HuH-7 (cell line): Measurements from ENCODE around the gene INHBC.

Experiments
- DNase-seq: peaks from one replicate; pipeline ENCODE4 v3.0.0; 2011; ENCODE audit warnings: low spot score

The INHBC gene

DNA sequence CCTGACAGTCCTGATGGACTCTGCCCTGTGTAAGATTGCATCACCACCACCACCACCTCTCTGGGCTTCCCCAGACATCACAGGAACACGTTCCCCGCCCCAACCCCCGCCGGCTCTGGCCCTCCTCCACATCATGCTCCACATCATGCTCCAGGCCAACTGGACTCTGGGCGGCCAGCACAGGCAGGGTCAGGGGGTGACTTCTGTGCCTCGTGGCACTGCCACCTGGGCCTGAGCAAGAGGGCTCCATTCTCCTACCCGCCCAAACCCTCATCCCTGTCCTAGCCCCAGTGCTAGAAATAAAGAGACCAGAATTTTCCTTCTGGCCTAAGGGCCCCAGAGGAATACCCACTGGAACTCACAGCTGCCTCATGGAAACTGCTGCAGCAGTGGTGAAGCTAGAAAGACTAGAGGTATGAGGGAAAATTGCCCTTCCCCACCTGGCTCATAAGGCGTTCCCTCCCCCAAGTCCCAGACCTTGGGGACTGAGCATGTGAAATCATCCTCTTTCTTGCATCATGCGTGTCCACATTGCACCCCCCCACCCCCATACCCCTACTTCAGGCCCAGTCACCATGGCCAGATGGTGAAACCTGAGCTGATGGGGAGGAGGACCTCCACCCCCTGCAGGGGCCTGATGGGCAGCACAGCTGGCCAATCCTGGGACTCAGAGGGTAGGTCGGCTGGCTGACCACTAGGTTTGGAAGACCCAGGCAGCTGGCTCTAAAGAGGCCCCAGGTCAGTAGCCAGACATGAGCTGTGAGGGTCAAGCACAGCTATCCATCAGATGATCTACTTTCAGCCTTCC is 20.2 kb downstream of the INHBC start, which contains the start of gene INHBE:
TSS of gene INHBE (plus strand) at position 742 of the 808 bp plus-strand sequence. CDS start 230 bp downstream, outside the sequence.
- peak; percentile 78 for DNase-seq

DNA sequence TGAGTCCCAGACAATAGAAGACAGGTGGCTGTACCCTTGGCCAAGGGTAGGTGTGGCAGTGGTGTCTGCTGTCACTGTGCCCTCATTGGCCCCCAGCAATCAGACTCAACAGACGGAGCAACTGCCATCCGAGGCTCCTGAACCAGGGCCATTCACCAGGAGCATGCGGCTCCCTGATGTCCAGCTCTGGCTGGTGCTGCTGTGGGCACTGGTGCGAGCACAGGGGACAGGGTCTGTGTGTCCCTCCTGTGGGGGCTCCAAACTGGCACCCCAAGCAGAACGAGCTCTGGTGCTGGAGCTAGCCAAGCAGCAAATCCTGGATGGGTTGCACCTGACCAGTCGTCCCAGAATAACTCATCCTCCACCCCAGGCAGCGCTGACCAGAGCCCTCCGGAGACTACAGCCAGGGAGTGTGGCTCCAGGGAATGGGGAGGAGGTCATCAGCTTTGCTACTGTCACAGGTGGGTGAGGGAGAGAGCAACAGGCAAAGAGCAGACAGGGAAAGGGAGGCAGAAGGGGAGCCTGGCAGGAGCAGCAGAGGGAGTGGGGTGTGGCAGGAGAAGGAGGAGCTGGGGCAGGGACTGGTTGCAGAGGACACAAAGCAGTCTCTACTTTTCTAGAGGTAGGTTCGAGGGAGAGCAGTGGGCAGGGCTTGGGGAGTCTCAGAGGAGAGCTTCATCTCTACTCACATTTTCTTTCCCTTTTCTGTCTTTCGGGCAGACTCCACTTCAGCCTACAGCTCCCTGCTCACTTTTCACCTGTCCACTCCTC is 21.0 kb downstream of the INHBC start:
- DNase-seq: no peak

DNA sequence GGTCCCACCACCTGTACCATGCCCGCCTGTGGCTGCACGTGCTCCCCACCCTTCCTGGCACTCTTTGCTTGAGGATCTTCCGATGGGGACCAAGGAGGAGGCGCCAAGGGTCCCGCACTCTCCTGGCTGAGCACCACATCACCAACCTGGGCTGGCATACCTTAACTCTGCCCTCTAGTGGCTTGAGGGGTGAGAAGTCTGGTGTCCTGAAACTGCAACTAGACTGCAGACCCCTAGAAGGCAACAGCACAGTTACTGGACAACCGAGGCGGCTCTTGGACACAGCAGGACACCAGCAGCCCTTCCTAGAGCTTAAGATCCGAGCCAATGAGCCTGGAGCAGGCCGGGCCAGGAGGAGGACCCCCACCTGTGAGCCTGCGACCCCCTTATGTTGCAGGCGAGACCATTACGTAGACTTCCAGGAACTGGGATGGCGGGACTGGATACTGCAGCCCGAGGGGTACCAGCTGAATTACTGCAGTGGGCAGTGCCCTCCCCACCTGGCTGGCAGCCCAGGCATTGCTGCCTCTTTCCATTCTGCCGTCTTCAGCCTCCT is 21.6 kb downstream of the INHBC start:
- peak; percentile 75 for DNase-seq

DNA sequence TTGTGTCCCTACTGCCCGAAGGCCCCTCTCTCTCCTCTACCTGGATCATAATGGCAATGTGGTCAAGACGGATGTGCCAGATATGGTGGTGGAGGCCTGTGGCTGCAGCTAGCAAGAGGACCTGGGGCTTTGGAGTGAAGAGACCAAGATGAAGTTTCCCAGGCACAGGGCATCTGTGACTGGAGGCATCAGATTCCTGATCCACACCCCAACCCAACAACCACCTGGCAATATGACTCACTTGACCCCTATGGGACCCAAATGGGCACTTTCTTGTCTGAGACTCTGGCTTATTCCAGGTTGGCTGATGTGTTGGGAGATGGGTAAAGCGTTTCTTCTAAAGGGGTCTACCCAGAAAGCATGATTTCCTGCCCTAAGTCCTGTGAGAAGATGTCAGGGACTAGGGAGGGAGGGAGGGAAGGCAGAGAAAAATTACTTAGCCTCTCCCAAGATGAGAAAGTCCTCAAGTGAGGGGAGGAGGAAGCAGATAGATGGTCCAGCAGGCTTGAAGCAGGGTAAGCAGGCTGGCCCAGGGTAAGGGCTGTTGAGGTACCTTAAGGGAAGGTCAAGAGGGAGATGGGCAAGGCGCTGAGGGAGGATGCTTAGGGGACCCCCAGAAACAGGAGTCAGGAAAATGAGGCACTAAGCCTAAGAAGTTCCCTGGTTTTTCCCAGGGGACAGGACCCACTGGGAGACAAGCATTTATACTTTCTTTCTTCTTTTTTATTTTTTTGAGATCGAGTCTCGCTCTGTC is 22.3 kb downstream of the INHBC start:
- DNase-seq: no peak

- no peak for DNase-seq
These were observed 24.1 kb downstream of the INHBC start for GRCh38 chr12:57458665-57459054.

DNA sequence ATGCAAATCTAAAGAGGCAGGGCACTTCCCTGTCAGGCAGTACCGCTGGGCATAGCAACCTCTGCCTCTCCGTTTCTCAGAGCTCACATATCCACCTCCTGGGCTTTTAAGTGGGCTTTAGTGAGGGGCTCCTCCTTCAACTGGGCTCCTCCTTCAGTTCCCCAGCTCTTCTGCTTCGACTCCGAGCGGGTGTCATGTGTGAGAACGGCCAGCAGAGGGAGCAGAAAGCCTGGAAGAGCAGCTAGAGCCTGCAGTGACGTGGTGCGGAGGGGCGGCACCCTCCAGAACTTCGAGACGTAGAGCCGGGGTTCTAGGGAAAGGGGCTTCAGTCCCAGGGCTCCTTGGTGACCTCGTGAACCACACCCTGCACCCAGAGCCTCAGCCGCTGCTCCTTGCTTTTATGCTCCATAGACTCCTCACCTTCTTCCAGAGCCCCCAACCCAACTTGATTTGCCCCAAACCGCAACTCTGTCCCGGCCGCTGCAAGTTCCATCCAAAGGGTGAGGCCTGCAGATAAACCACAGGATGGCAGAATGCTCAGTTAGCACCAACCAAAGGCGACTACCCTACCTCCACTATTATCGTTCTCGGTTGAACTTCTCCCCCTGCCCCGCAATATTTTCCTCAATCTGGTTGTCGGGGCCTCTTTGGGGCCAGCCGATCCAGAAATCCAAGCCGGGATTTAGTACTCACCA is 24.6 kb downstream of the INHBC start:
- peak; percentile 84 for DNase-seq

DNA sequence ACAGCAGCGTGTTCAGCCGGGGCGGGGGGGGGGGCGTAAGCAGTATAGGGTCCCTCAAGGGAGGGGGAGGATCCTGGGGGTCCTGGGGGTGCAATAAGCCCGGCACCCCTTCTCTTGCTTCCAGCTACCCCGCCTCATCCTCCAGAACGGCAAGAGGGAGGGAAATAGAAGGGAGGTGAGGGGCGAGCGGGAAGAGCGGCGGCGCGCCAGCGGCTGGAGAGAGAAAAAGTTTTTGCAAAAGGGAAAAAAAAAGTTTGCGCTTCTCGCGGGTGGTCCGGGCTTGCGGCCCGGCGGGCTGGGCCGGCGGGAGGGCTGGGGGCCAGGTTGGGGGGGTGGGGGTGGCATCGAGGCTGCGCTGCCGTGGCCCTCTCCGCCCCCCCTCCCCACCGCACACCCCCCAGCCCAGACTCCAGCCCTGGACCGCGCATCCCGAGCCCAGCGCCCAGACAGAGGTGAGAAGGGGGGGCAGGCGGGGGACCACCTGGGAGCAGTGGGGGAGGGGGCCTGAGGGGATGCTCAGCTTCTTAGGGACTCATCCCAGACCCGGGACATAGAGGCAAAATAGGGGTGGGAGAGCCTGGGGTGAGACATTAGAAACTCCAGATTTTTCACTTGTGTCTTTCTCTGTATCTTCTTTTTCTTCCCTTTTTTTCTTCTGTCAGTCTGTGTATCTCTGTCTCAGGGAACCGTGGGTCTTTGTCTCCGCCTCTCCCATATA is 25.3 kb downstream of the INHBC start, which contains the start of gene GLI1:
TSS of gene GLI1 (plus strand) at position 36 of the 718 bp plus-strand sequence. CDS start 3,907 bp downstream, outside the sequence.
- DNase-seq: peak; percentile 75

GRCh38 chr12:57460468-57460784 is 25.8 kb downstream of the INHBC start:
- DNase-seq: no peak

GRCh38 chr12:57460841-57461275 is 26.3 kb downstream of the INHBC start:
- no peak for DNase-seq

DNA sequence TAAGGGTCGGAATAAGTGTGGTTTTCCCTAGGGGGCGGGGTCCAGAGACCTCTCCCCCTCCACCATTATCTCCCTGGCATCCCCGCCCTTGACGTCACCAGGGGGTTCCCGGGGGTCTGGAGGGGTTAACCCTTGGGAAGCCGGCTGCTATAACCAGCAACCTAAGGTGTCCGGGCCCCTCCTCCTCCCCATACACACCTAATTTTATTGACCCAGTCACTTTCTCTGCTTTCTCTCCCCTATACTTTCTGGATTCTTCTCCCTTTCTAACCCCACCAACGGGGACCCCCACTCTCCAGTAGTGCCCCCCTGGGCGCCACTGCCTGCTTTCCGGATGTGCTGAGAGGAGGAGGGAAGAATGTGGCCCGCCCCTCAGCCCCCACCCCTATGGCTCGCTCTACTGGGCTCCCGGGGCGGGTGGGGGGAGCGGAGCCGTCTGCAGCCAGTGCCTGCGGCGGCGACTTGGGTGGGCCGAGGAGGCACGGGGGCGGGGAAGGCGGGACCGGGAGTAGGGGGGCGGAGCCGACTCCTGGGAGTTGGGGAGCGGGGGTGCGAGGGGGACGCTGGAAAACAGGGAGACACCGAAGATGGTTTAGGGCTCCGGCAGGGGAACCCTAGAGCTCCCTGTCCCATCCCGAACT is 26.8 kb downstream of the INHBC start:
- peak; percentile 77 for DNase-seq

- no peak for DNase-seq
These were observed 27.3 kb downstream of the INHBC start for GRCh38 chr12:57461917-57462250.

DNA sequence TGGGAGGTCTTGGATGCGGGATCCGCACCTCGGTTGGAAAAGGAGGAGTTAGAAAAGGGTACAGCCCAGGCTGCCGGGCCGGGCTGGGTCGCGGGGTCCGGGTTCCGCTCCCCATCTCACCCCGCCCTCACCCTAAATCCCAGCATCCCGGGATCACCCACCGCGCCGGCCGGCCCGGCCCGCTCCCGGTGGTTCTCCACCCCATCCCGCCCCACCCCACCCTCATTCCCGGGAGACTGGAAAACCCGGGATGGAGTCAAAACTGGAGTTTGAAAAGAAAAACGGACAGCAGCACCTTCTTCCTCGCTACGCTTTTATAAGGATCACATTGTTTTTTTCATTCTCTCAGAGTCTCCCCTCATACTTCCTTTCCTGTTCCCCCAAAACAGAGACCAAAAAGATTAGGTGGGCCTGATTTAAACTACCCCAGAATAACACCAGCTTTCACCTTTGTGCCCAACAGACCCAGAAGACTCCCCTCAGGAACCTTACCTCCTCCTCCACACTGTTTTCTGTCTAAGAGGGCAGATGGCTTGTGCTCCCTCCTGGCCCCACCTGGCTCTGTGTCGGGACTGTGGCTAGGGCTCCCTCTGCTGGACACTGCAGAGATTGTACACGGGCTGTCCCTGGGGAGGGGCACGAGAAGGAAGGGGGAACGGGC is 27.8 kb downstream of the INHBC start:
- peak; percentile 98 for DNase-seq

DNA sequence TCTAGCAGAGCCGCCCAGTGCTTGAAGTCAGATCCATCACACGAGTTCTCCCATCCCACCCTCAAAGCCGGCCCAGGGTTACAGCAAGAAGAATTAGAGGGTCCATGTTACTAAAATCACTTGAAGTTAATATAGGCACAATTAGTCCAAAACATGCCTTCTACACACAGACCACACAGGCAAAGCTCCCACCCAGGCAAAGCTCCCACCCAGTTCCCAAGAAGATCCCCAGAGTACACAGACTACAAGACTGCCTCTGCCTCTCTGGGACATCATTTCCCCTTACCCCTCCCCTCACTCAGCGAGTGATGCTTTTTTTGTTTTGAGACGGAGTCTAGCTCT is 28.3 kb downstream of the INHBC start:
- DNase-seq: no peak

GRCh38 chr12:57464569-57464968 is 30.0 kb downstream of the INHBC start:
- no peak for DNase-seq

- DNase-seq: no peak
These were observed 30.6 kb downstream of the INHBC start for GRCh38 chr12:57465030-57465746.

DNA sequence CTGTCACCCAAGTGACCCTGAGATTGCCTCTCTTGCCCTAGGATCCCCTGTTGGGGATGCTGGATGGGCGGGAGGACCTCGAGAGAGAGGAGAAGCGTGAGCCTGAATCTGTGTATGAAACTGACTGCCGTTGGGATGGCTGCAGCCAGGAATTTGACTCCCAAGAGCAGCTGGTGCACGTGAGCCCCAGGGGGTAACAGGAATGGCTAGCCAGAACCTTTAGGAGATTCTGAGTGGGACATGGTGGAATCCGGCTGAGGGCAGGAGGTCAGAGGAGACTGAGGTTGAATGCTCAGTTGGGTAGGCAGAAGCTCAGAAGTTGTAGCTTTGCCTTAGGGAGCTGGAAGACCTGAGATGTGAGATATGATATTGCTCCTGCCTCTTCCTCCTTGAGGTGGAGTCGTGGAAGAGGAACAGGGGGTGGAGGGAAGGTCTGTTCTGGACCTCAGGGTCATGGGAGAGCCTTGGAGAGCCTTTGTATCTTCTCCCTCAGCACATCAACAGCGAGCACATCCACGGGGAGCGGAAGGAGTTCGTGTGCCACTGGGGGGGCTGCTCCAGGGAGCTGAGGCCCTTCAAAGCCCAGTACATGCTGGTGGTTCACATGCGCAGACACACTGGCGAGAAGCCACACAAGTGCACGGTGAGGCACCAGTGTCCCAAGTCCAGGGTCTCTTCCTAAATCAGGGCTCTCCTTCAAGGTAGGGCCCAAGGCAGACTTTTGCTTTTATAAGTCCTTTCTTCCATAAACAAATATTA is 31.3 kb downstream of the INHBC start:
- no peak for DNase-seq

- no peak for DNase-seq
These were observed 32.8 kb downstream of the INHBC start for GRCh38 chr12:57467212-57467874.

- no peak for DNase-seq
These were observed 33.3 kb downstream of the INHBC start for GRCh38 chr12:57467915-57468314.
